Measurements from ENCODE around the gene ZNF488. TPM values are rescaled to one million over a fixed set of nuclear protein-coding genes. Genes with fewer than 3 reads are reported as not detected.

Gene ZNF488
- total RNA-seq, 1 donor from 2014 or later = 0.60 TPM

DNA sequence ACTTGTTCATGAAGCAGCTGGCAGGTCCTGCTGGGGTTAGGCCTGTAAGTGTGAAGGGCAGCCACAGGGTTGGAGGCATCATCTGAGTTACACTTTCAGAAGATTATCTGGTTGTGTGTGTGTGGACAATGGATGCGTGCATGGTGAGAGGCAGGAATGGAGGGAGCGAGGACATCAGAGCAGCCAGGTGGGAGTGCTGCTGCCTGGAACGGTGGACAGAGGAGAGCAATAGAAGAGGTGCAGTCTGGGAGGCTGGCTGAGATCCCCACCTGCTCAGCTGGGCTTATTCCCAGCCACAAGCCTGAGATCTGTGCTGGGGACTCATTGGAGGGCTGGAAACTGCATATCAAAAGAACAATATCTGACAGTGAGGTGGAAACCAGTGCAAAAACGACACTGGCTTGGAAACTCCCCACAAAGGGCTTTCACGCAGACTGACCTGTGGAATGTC lies 17.9 kb downstream of the ZNF488 start:
- ATAC-seq = no peak

DNA sequence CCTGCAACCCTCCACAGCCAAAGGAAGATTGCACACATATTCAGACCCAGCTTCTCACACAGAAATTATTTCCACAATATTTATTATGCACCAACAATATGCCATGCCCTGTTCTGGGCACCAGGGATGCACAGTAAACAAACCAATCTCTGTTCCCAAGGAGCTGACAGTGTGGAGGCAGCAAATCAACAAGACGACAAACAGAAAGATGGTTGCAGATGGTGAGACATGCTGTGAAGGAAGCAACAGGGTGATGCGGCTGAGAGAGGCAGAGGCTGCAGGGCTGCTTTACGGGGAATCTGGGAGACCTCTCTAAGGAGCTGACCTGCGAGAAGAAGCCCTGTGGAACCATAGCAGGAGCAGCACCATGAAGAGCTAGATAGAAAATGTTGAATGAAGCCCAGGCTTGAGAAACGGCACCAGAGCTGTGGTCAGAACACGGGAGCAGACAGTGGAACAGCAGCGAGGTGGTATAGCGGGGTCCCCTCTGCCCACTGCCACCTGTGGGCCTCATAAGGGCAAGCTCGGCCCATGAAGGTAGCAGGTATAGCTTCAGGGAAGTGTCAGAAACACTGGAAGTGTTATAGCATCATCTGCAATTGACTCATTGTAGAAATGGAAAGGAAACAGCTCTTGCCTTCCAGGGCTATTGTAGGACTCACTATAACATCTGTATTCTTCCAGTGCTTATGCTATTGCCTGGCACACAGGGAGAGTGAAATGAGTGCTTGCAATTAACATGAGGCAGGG lies 18.5 kb downstream of the ZNF488 start:
- ATAC-seq = no peak

DNA sequence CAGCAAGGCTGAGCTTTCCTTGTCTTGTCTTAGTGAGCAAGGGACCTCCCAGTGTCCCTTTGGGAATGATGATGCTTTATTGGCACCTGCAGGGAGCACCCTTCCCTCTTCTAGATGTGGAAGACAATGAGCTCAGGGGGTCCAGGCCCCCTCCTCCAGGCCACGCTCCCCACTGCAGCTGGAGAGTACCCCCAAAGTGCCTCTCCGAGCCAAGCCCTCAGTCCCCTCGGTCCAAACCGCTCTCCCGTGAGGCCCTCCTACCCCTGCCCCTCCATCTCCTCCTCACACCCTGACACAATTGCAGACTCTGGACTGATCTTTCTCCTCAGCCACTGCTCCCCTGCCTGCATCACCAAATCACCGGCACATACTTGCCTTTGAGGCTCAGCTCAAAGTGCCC lies 19.2 kb downstream of the ZNF488 start:
- no peak for ATAC-seq

DNA sequence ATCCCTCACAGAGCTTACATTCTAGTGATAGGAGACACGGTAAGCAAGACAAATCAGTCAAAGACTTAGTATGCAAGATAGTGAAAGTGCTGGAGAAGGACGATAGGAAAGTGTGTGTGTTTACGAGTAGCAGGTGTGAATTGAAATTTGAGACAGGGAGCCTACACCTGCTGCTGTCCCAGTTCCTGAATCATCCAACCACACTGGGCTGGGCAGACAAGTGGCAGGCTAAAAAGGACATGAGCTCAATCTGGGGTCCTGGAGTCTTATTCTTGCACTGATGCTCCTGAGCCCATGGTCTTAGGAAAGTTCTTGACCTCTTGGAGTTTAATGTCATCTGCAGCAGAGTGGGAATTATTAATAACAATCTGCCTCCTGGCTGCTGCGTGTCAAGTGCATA lies 19.7 kb downstream of the ZNF488 start:
- no peak for ATAC-seq

DNA sequence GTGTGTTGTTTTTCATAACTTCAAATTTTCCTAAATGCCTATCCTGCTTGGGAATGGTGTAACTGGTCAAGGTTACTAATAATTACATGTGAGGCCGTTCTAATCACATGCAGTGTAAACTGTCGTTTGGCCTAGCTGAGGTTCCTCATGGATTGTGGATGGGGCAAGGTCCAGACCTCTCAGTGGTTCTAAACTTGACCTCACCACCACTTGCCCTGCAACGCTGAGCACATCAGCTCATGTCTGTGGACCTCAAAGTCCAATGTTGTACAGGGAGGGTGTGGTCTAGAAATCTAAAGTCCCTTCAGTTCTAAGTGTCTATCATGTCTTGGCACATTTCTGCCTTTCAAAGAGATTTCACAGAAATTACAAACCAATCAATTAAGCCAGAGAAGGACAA lies 20.3 kb downstream of the ZNF488 start:
- ATAC-seq = no peak

DNA sequence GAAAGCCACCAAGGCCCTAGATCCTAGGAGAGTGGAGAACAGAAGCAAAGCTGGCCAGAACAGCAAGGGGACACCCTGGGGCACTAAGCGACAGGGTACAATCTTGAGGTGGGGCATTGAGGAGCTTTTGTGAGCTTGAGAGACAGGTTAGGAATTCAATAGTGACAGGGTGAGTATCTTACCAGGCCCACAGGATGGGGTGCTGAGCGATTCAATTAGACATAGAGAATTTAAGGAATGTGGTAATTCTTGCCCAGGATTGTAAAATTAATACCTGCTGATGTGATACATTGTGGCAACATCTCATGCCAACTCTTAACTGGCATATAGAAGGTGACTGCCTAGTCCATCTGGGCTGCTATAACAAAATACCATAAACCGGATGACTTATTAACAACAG lies 21.9 kb downstream of the ZNF488 start:
- ATAC-seq = no peak

DNA sequence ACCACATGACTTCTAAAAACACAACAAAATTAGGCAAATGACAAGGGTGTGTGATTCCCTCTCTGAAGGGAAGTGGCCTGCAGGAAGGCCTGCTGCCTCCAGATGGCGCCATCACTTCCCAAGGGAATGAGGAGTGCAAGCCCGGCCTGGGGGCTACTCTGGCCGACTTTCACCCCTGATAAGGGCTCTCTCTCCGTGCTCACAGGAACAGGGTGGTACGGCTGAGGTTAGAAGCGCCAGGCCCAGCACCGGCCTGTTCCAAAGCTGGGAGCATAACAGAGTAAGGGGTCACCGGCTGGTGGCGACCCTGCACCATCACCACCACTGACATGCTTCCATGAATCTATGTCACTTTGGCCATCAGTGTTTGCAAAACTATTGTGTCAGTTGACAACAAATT lies 22.8 kb downstream of the ZNF488 start:
- peak; percentile 34 for ATAC-seq

DNA sequence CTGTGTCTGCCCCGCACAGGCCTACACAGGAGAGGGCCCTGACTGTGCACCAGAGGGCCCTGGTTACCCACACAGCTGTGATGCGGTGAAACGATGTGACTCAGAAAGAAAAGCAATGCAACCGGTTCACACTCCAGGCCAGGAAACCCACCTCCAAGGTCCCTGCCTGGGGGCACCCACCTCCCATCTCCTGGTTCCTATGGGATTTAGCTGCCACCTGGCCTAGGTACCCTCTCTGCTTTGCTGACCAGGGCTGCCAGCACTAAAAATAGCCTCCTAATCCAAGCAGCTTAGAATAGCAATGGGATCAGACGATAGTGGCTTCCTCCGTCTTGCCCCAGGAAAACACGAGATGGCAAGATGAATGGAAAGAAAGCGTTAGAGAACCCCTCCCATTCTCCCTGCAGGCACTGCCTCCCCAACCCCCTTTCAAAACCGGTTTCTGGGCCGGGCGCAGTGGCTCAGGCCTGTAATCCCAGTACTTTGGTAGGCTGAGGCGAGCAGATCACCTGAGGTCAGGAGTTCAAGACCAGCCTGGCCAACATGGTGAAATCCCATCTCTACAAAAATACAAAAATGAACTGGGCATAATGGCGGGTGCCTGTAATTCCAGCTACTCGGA lies 23.6 kb downstream of the ZNF488 start:
- ATAC-seq = peak; percentile 65

DNA sequence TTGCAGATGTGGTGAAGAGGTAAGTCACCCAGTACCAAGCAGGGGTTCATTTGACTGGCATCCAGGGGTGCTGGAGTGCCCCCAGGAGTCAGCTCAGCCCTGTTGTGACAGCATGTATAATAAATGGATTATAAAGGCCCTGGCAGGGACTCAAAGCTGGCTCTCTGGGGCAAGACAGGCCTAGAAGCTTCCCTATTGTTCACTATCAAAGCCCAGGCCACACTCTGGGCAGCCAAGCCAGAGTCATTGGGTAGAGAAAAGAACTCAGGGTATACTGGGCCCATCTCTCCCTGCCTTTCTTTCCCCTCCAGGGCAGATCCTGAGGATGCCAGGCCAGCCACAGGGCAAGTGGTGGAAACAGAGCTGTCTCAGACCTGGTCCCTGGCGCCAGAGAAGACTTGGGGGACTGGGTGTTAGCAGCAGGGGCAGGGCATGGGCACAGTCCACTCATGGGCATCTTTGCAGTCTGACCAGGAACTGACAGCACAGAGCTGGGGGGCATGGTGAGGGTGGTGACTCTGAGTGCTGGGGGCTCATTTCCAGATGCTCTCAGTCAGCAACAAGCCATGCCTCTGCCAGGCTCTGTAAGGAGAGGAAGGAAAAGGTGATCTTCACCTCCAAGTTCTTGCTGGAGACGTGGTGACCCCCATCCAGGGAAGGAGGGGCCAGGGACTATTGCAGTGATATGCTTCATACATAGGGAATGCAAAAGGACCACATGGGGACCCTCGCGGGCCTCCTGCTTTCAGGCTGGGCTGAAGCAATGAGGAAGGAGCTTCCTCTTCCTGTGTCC lies 24.3 kb downstream of the ZNF488 start:
- ATAC-seq = no peak

DNA sequence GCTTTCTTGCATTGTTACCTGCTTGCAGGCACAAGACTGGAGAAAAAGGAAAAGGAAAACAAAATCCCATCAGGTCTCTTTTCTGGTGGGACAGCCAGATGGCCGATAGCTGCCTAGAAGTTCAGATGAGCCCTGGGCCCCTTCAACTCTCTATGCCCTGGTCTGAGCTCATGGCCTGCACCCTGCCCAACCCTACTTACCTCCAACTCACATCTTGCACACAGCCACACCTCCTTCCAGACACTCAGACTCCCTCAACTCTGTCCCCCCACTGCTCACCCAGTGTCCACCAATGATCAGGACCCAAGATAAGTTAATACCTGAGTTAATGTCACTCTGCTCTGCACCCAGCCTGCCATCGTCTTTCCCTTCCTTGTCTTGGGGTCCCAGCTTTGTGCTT lies 25.0 kb downstream of the ZNF488 start:
- ATAC-seq = no peak

DNA sequence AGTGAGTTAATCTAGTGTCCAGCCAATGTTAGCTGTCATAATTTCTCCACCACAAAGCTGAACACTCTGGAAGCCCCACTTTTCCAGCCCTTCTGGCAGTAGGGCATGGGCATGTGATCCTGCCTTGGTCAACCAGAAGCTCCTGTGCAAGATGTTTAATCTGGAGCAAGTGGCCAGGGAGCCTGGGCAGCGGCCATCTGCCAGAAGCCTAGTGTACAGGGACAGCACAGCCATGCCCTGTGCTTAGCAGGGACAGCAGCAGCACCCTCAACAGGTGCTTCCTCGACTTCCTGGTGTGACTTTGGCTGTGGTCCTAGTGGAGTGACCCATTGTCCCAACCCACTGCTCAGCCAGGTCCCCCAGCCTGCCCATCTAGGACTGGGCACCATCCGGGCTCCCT lies 25.6 kb downstream of the ZNF488 start:
- no peak for ATAC-seq

DNA sequence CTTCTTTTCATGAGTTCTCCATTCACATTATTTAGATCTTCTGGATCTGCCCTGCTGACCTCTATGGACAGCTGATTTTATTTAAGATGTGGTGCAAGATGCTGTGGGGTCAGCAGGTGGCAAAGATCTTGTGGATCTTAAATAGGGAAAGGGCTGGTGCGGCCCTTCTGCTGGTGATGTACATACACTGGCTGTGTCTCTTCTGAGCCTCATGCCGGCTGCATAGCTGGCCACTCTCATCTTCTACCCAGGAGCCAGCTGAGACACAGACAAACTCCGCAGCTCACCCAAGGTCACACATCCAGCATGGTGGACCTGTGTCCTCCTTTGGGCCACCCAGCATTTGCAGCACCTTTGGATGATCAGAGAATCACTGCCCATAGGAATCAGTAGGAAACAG lies 26.2 kb downstream of the ZNF488 start:
- ATAC-seq = no peak

DNA sequence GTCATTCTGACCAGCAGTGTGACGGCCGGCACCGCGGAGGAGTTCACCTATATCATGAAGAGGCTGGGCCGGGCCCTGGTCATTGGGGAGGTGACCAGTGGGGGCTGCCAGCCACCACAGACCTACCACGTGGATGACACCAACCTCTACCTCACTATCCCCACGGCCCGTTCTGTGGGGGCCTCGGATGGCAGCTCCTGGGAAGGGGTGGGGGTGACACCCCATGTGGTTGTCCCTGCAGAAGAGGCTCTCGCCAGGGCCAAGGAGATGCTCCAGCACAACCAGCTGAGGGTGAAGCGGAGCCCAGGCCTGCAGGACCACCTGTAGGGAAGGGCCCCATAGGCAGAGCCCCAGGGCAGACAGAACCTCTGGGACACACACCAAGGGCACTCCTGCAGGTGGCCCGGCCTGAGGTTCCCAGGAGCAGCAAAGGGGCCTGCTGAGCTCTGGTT lies 26.9 kb downstream of the ZNF488 start:
- ATAC-seq = no peak

DNA sequence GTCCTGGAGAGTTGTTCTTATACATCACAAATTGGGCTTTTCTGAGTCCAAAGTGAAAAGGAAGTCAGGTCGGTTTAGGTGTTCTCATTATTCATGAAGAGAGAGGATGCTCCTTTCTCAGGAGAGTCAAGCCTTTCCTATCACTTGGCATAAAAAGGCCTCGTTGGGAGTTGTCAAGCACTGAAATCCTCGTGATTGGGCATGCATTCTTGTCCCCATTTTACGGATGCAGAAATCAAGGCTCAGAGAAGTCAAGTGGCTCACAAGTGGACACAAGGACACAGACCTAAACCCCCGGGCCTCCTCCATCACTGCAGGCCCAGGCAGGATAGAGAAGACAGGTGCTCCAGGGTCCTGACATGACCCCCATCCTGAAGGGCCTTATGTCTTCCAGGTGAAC lies 27.4 kb downstream of the ZNF488 start:
- no peak for ATAC-seq

DNA sequence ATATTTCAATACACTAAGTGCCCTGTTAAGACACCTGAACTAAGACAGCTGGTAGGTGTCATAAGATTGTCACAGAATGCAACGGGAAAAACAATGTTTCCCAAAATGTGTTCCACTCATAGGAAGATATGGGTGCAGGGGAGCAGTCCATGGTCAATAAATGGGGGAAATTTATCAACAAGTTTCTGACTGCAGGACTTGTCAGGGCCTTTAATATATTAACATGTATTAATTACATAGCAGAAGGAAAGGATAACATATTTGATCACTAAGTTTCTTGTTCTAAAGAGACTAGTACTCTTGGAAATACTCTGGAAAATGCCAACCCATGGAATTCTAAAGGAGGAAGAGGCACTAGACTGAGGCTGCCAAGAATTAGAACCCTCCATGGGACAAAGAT lies 29.2 kb downstream of the ZNF488 start:
- no peak for ATAC-seq

DNA sequence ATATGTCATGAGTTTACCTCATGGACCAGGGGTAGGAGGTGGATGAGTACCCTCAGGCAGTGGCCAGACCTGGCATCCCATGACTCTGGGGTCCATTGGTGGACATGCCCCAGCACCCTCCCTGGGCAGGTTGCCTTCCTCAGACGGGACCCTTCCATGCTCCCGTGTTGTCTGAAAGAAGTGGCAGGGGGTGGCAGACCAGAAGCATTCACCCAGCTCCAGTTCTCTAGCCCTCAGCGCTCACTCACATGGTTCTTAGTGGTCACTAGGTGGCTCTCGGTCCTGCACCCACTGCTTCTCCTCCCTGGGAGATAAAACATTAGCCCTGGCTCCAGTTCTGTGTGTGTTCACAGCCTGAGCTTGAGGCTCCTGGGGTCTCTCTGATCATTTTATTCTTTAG lies 29.9 kb downstream of the ZNF488 start:
- no peak for ATAC-seq

DNA sequence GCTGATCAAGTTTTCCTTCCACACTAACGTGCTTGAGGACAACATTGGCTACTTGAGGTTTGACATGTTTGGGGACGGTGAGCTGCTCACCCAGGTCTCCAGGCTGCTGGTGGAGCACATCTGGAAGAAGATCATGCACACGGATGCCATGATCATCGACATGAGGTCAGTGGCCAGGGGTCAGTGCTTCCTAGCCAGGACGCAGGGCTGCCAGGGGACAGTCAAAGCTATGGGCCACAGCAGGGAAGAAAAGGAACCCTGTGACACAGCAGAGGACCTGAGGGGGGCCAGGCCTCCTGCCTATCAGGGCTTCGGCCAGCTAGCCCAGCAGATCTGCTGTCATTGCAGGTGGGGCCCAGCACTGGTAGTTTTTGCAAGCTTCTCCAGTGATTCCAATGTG lies 30.7 kb downstream of the ZNF488 start:
- ATAC-seq = no peak

DNA sequence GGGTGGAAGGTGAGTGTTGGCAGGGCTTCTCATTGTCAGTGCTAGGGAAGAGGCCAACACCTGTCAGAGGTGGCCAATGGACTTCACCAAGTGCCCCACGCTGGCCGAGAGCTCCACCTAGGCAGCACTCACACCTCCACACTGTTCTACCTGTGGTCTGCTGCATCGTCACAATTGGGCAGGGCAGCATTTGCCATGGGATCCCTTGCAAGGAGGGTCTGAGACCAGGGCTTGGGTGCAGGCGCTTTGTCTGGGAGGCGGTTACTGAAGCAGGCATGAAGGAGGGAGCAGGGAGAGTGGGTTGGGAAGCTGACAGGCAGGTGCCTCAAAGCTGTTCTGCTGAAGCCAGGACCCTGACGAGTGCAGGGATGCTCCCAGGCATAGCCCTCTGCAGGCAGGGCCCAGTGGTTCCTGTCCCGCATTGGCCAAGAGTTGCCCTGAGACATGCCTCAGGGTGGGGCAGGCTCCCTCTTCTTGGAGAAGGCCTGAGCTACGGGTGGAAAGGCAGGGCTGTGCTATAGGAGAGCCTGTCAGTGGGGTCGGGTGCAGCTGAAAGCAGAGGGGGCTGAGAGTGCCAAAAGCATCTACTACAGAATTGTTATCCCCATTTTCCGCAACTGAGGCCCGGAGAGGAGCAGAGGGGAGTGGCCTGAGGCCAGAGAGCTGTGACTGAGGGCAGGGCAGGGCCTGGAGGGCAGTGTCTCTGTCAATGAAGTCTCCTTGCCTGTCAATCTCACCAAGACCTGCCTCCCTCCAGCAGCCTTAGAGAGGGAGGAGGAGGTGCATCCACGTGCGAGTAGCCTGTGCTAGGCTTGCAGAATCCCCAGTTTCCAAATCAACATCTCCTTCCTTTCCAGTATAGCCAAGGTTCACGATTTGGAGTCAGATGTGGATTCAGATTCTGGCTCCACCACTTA lies 31.9 kb downstream of the ZNF488 start:
- ATAC-seq = no peak

DNA sequence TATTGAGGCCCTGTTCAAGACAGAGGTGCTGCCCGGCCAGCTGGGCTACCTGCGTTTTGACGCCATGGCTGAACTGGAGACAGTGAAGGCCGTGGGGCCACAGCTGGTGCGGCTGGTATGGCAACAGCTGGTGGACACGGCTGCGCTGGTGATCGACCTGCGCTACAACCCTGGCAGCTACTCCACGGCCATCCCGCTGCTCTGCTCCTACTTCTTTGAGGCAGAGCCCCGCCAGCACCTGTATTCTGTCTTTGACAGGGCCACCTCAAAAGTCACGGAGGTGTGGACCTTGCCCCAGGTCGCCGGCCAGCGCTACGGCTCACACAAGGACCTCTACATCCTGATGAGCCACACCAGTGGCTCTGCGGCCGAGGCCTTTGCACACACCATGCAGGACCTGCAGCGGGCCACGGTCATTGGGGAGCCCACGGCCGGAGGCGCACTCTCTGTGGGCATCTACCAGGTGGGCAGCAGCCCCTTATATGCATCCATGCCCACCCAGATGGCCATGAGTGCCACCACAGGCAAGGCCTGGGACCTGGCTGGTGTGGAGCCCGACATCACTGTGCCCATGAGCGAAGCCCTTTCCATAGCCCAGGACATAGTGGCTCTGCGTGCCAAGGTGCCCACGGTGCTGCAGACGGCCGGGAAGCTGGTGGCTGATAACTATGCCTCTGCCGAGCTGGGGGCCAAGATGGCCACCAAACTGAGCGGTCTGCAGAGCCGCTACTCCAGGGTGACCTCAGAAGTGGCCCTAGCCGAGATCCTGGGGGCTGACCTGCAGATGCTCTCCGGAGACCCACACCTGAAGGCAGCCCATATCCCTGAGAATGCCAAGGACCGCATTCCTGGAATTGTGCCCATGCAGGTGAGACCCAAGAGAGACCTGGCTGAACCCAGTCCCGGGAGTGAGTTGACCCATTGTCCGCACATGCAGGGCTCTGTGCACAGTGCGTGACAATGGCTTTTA lies 33.1 kb downstream of the ZNF488 start:
- no peak for ATAC-seq

DNA sequence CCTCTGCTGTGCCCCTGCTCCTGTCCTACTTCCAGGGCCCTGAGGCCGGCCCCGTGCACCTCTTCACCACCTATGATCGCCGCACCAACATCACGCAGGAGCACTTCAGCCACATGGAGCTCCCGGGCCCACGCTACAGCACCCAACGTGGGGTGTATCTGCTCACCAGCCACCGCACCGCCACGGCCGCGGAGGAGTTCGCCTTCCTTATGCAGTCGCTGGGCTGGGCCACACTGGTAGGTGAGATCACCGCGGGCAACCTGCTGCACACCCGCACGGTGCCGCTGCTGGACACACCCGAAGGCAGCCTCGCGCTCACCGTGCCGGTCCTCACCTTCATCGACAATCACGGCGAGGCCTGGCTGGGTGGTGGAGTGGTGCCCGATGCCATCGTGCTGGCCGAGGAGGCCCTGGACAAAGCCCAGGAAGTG lies 34.1 kb downstream of the ZNF488 start:
- no peak for ATAC-seq

DNA sequence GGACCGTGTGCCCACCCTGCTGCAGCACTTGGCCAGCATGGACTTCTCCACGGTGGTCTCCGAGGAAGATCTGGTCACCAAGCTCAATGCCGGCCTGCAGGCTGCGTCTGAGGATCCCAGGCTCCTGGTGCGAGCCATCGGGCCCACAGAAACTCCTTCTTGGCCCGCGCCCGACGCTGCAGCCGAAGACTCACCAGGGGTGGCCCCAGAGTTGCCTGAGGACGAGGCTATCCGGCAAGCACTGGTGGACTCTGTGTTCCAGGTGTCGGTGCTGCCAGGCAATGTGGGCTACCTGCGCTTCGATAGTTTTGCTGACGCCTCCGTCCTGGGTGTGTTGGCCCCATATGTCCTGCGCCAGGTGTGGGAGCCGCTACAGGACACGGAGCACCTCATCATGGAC lies 34.6 kb downstream of the ZNF488 start:
- no peak for ATAC-seq

Measured in esophagus mucosa (tissue), 1 donor.